Suprapubic skin (tissue), 4 donors: ENCODE data around the gene PIEZO1.

Source experiments
- CTCF ChIP-seq, 2 donors: fragments of 200-600 bp in 1 of 2; fragments of 450-650 bp in 1 of 2; sonication (generic) in 1 of 2; IDR thresholded peaks; one replicate each; pipeline ENCODE4 v1.5.1; 2016 to 2019; ENCODE audit warnings: antibody characterized with exemption in 2 of 2, mild to moderate bottlenecking in 1 of 2, moderate library complexity in 1 of 2
- EP300 ChIP-seq: sonication (generic); formaldehyde crosslinking; IDR thresholded peaks from one replicate; pipeline ENCODE4 v1.6.1; 2017; ENCODE audit warnings: antibody characterized with exemption
- POLR2A ChIP-seq, 2 donors: fragments of 450-650 bp; IDR thresholded peaks; one replicate each; pipeline ENCODE4 v1.6.1; 2017; ENCODE audit warnings: antibody characterized with exemption in 2 of 2, mild to moderate bottlenecking in 2 of 2, moderate library complexity in 2 of 2
- POLR2AphosphoS5 ChIP-seq, 3 donors: sonication (generic); formaldehyde crosslinking; IDR thresholded peaks; one replicate each; pipeline ENCODE4 v1.6.1; 2017; ENCODE audit warnings: antibody characterized with exemption in 3 of 3

- TF ChIP-seq POLR2AphosphoS5 (IDR thresholded peaks at IDR 0.05), result no peak
- no peak for TF ChIP-seq CTCF (IDR thresholded peaks at IDR 0.05)
- TF ChIP-seq EP300, result no peak
- no peak for TF ChIP-seq POLR2A (IDR thresholded peaks at IDR 0.05)
These were observed 1.5 kb downstream of the PIEZO1 start for GRCh38 chr16:88783391-88784073.
